HEK293 (cell line): ENCODE data around the gene TRMT1.

Experiments
- CTCF ChIA-PET: fragments of 350-600 bp; formaldehyde crosslinking; extraction: SDS; loops from one replicate; lab custom pipeline; 2021; ENCODE audit warnings: antibody characterized with exemption; lab: Yijun Ruan, JAX
- POLR2A ChIA-PET: fragments of 300-600 bp; formaldehyde crosslinking; extraction: SDS; loops from one replicate; lab custom pipeline; 2020; ENCODE audit warnings: antibody characterized with exemption, inconsistent platforms; lab: Yijun Ruan, JAX
- H3K27ac ChIP-seq: fragments of 200-500 bp; sonication (Bioruptor generic); 2 replicates; pipeline ENCODE4 v1.5.1; 2014; ENCODE audit warnings: low read depth, low read length, control low read depth, inconsistent platforms; ENCODE audit errors: extremely low read depth
- H3K36me3 ChIP-seq, 2 experiments: fragments of 200-500 bp in 1 of 2; sonication (Bioruptor generic) in 1 of 2; 1 replicate in 1 of 2; 2 replicates in 1 of 2; pipeline ENCODE4 v1.5.1; 2014 to 2017; ENCODE audit warnings: inconsistent platforms in 2 of 2, low read length in 2 of 2; ENCODE audit not compliant: control insufficient read depth in 2 of 2, insufficient read depth in 1 of 2
- H3K4me1 ChIP-seq: fragments of 200-500 bp; sonication (Bioruptor generic); 2 replicates; pipeline ENCODE4 v1.5.1; 2014; ENCODE audit warnings: mild to moderate bottlenecking, low read length, inconsistent platforms; ENCODE audit not compliant: control insufficient read depth, insufficient read depth
- H3K4me3 ChIP-seq: 2 replicates; pipeline ENCODE4 v1.5.1; 2011; ENCODE audit warnings: low read depth, mild to moderate bottlenecking, control low read depth, low read length, moderate library complexity
- H3K9me3 ChIP-seq: fragments of 200-500 bp; sonication (Bioruptor generic); 2 replicates; pipeline ENCODE4 v1.5.1; 2014; ENCODE audit warnings: low read depth, low read length, inconsistent platforms; ENCODE audit not compliant: control insufficient read depth, insufficient read depth
- BCL11A ChIP-seq: fragments of 450-650 bp; formaldehyde crosslinking; IDR thresholded peaks from 2 replicates; pipeline ENCODE4 v1.5.1; 2016; ENCODE audit warnings: low read depth, missing biosample characterization, missing genetic modification characterization
- BCL6B ChIP-seq: fragments of 450-650 bp; formaldehyde crosslinking; IDR thresholded peaks from 2 replicates; pipeline ENCODE4 v1.5.1; 2017; ENCODE audit warnings: missing biosample characterization, missing genetic modification characterization
- GLI2 ChIP-seq: fragments of 450-650 bp; formaldehyde crosslinking; IDR thresholded peaks from 2 replicates; pipeline ENCODE4; 2017; ENCODE audit warnings: missing biosample characterization, missing genetic modification characterization, low read depth, borderline replicate concordance
- HOXD13 ChIP-seq: sonication (generic); formaldehyde crosslinking; IDR thresholded peaks from 2 replicates; pipeline ENCODE4 v1.8.0; 2022; ENCODE audit warnings: missing genetic modification reagents, borderline replicate concordance
- KLF1 ChIP-seq: fragments of 450-650 bp; formaldehyde crosslinking; IDR thresholded peaks from 2 replicates; pipeline ENCODE4 v1.5.1; 2016; ENCODE audit warnings: missing biosample characterization, missing genetic modification characterization
- MYNN ChIP-seq: fragments of 450-650 bp; formaldehyde crosslinking; IDR thresholded peaks from 2 replicates; pipeline ENCODE4 v1.5.1; 2016; ENCODE audit warnings: missing biosample characterization, missing genetic modification characterization, borderline replicate concordance
- MZF1 ChIP-seq: fragments of 450-650 bp; formaldehyde crosslinking; IDR thresholded peaks from 2 replicates; pipeline ENCODE4 v1.5.1; 2017; ENCODE audit warnings: missing biosample characterization, missing genetic modification characterization, borderline replicate concordance
- SP3 ChIP-seq: fragments of 450-650 bp; formaldehyde crosslinking; IDR thresholded peaks from 2 replicates; pipeline ENCODE4 v1.5.1; 2016; ENCODE audit warnings: missing biosample characterization, missing genetic modification characterization
- TRIM28 ChIP-seq: IDR thresholded peaks from 2 replicates; pipeline ENCODE4 v1.6.1; 2011; ENCODE audit warnings: low read length, control low read depth, borderline replicate concordance
- ZBTB10 ChIP-seq: fragments of 450-650 bp; formaldehyde crosslinking; IDR thresholded peaks from 2 replicates; pipeline ENCODE4 v1.5.1; 2016; ENCODE audit warnings: missing biosample characterization, missing genetic modification characterization
- ZBTB7A ChIP-seq: fragments of 450-650 bp; formaldehyde crosslinking; IDR thresholded peaks from 2 replicates; pipeline ENCODE4 v1.5.1; 2016; ENCODE audit warnings: low read depth, missing biosample characterization, missing genetic modification characterization
- ZNF157 ChIP-seq: fragments of 450-650 bp; formaldehyde crosslinking; IDR thresholded peaks from 2 replicates; pipeline ENCODE4 v1.5.1; 2016; ENCODE audit warnings: missing biosample characterization, missing genetic modification characterization
- ZNF175 ChIP-seq: fragments of 450-650 bp; formaldehyde crosslinking; IDR thresholded peaks from 2 replicates; pipeline ENCODE4 v1.5.1; 2016; ENCODE audit warnings: missing biosample characterization, missing genetic modification characterization
- ZNF221 ChIP-seq: fragments of 450-650 bp; formaldehyde crosslinking; IDR thresholded peaks from 2 replicates; pipeline ENCODE4 v1.5.1; 2017; ENCODE audit warnings: missing biosample characterization, missing genetic modification characterization, borderline replicate concordance
- ZNF362 ChIP-seq: fragments of 450-650 bp; formaldehyde crosslinking; IDR thresholded peaks from 2 replicates; pipeline ENCODE4 v1.5.1; 2016; ENCODE audit warnings: missing biosample characterization, missing genetic modification characterization
- ZNF394 ChIP-seq: fragments of 450-650 bp; formaldehyde crosslinking; IDR thresholded peaks from 2 replicates; pipeline ENCODE4 v1.5.1; 2016; ENCODE audit warnings: missing biosample characterization, missing genetic modification characterization, mild to moderate bottlenecking, moderate library complexity, borderline replicate concordance
- ZNF548 ChIP-seq: fragments of 450-650 bp; formaldehyde crosslinking; IDR thresholded peaks from 2 replicates; pipeline ENCODE4 v1.5.1; 2016; ENCODE audit warnings: missing biosample characterization, missing genetic modification characterization
- ZNF549 ChIP-seq: fragments of 450-650 bp; IDR thresholded peaks from 2 replicates; pipeline ENCODE4 v1.5.1; 2018; ENCODE audit warnings: missing biosample characterization, missing genetic modification characterization, mild to moderate bottlenecking, inconsistent platforms, moderate library complexity
- ZNF660 ChIP-seq: fragments of 450-650 bp; IDR thresholded peaks from 2 replicates; pipeline ENCODE4 v1.5.1; 2018; ENCODE audit warnings: missing biosample characterization, mild to moderate bottlenecking, missing genetic modification characterization
- ZNF664 ChIP-seq: fragments of 450-650 bp; formaldehyde crosslinking; IDR thresholded peaks from 2 replicates; pipeline ENCODE4 v1.5.1; 2016; ENCODE audit warnings: missing biosample characterization, missing genetic modification characterization
- ZNF704 ChIP-seq: fragments of 450-650 bp; formaldehyde crosslinking; IDR thresholded peaks from 2 replicates; pipeline ENCODE4 v1.5.1; 2016; ENCODE audit warnings: missing biosample characterization, missing genetic modification characterization
- ZNF76 ChIP-seq: fragments of 450-650 bp; formaldehyde crosslinking; IDR thresholded peaks from 2 replicates; pipeline ENCODE4; 2016; ENCODE audit warnings: low read depth, missing biosample characterization, missing genetic modification characterization, borderline replicate concordance
- ZNF830 ChIP-seq: fragments of 450-650 bp; IDR thresholded peaks from 2 replicates; pipeline ENCODE4 v1.5.0; 2018; ENCODE audit warnings: missing biosample characterization, missing genetic modification characterization, low read depth, mild to moderate bottlenecking, moderate library complexity
- ZNF837 ChIP-seq: fragments of 450-650 bp; formaldehyde crosslinking; IDR thresholded peaks from 2 replicates; pipeline ENCODE4 v1.5.1; 2016; ENCODE audit warnings: missing biosample characterization, missing genetic modification characterization

TRMT1 gene

GRCh38 chr19:13087795-13088537, 28.6 kb downstream of the TRMT1 start:
- Histone ChIP-seq H3K4me1 (no peaks in the 10 kb centered on the region), H3K9me3 (no peaks in the 10 kb centered on the region), H3K4me3 (no peak overlapping the region), H3K36me3 (no peaks in the 10 kb centered on the region), H3K27ac (no peak overlapping the region)
- TF ChIP-seq ZNF394 (tag by site-specific recombination), result no peak
- TF ChIP-seq ZNF549, result no peak
- TF ChIP-seq ZNF664, result no peak
- TF ChIP-seq ZBTB7A (tag by site-specific recombination), result no peak
- CTCF ChIA-PET, result interaction anchor here (0.6 to 5.9 kb wide), 4 partner anchors 27 to 122 kb away, joined by 3 to 41 read pairs (median 12); no protein-coding TSS in a partner anchor
- POLR2A ChIA-PET, result no interaction called here

GRCh38 chr19:13087295-13087694, 29.2 kb downstream of the TRMT1 start:
- ChIA-PET CTCF (interaction anchor here (0.6 to 5.9 kb wide), 4 partner anchors 26 to 121 kb away, joined by 3 to 41 read pairs (median 12); no protein-coding TSS in a partner anchor), POLR2A (no interaction called here)
- H3K36me3 ChIP-seq, result no peaks in the 10 kb centered on the region
- no peak overlapping the region for H3K4me3 ChIP-seq
- no peak overlapping the region for H3K27ac ChIP-seq
- TF ChIP-seq ZNF221 (tag by site-specific recombination), result no peak
- TF ChIP-seq ZNF548 (tag by site-specific recombination), result no peak
- TF ChIP-seq ZNF175 (tag by site-specific recombination), result no peak
- no peak for TF ChIP-seq ZNF76 (tag by site-specific recombination)
- TF ChIP-seq BCL11A, result no peak
- TF ChIP-seq ZNF660 (tag by site-specific recombination), result no peak
- TF ChIP-seq SP3 (tag by site-specific recombination), result no peak
- no peak for TF ChIP-seq MYNN (tag by site-specific recombination)
- no peak for TF ChIP-seq KLF1 (tag by site-specific recombination)
- no peak for TF ChIP-seq BCL6B (tag by site-specific recombination)
- TF ChIP-seq MZF1 (tag by site-specific recombination), result no peak
- no peak for TF ChIP-seq GLI2 (tag by site-specific recombination)
- TF ChIP-seq ZBTB10 (tag by site-specific recombination), result no peak
- no peak for TF ChIP-seq ZNF362 (tag by site-specific recombination)
- no peak for TF ChIP-seq HOXD13
- no peak for TF ChIP-seq TRIM28
- TF ChIP-seq ZNF837, result no peak
- TF ChIP-seq ZNF830 (tag by site-specific recombination), result no peak
- TF ChIP-seq ZNF704 (tag by site-specific recombination), result no peak
- no peak for TF ChIP-seq ZNF157
- no peaks in the 10 kb centered on the region for H3K9me3 ChIP-seq
- no peaks in the 10 kb centered on the region for H3K4me1 ChIP-seq
